ENCODE results near the gene HACE1. TPM values are rescaled to one million over a fixed set of nuclear protein-coding genes. Genes with fewer than 3 reads are reported as not detected.
"Not testable (repeated sequence)": the region's sequence is repeated elsewhere in the genome, so short reads cannot be mapped to it uniquely, and the experiment has no call there.

HACE1 gene
- total RNA-seq, 4 donors from 2014 or later, result 14.7 to 25.5 (median 22.5) TPM

GRCh38 chr6:104843229-104843628 is 16.5 kb downstream of the HACE1 start:
- H3K4me1 ChIP-seq, result no peaks in the 10 kb centered on the region
- TF ChIP-seq POLR2A (IDR thresholded peaks at IDR 0.05) (no peak), POLR2AphosphoS5 (IDR thresholded peaks at IDR 0.05) (no peak), CTCF (IDR thresholded peaks at IDR 0.05) (no peak), EP300 (IDR thresholded peaks at IDR 0.05) (no peak)
- H3K36me3 ChIP-seq, result peaks cover 0 to 77% of the 10 kb centered on the region in 2 donors
- H3K27ac ChIP-seq, result no peak overlapping the region
- no peak for ATAC-seq
- H3K9me3 ChIP-seq, result no peaks in the 10 kb centered on the region
- 88 to 94% methylated on average over 2 of the region's 2 CpGs for WGBS, 2 donors (ENCODE audit: low coverage in 1 of 2)
- H3K4me3 ChIP-seq, result no peak overlapping the region
- H3K27me3 ChIP-seq, result no peaks in the 10 kb centered on the region

GRCh38 chr6:104837158-104837557 is 22.6 kb downstream of the HACE1 start:
- WGBS, 2 donors (ENCODE audit: low coverage in 1 of 2), result 93% methylated on average over 1 of the region's 1 CpG; no CpG with 5 or more reads in 1 of the 2 donors
- no peak for ATAC-seq
- Histone ChIP-seq H3K36me3 (peaks cover 0 to 64% of the 10 kb centered on the region in 2 donors), H3K4me1 (no peaks in the 10 kb centered on the region), H3K27ac (no peak overlapping the region), H3K4me3 (no peak overlapping the region), H3K9me3 (no peaks in the 10 kb centered on the region), H3K27me3 (no peaks in the 10 kb centered on the region)
- TF ChIP-seq CTCF (IDR thresholded peaks at IDR 0.05) (no peak), EP300 (IDR thresholded peaks at IDR 0.05) (no peak), POLR2A (IDR thresholded peaks at IDR 0.05) (no peak), POLR2AphosphoS5 (IDR thresholded peaks at IDR 0.05) (no peak)

GRCh38 chr6:104836479-104837020 is 23.2 kb downstream of the HACE1 start:
- H3K36me3 ChIP-seq, result peaks cover 0 to 66% of the 10 kb centered on the region in 2 donors
- WGBS, 2 donors (ENCODE audit: low coverage in 1 of 2), result 77% methylated on average over 4 of the region's 5 CpGs; no CpG with 5 or more reads in 1 of the 2 donors
- not testable (repeated sequence) for ATAC-seq, H3K4me3 ChIP-seq, H3K27me3 ChIP-seq, H3K9me3 ChIP-seq, H3K27ac ChIP-seq, H3K4me1 ChIP-seq

- Histone ChIP-seq H3K36me3 (peaks cover 0 to 70% of the 10 kb centered on the region in 2 donors), H3K27me3 (no peaks in the 10 kb centered on the region), H3K4me3 (no peak overlapping the region), H3K4me1 (no peaks in the 10 kb centered on the region), H3K27ac (no peak overlapping the region), H3K9me3 (no peaks in the 10 kb centered on the region)
- TF ChIP-seq CTCF (IDR thresholded peaks at IDR 0.05), result no peak
- no peak for TF ChIP-seq EP300 (IDR thresholded peaks at IDR 0.05)
- no peak for TF ChIP-seq POLR2AphosphoS5 (IDR thresholded peaks at IDR 0.05)
- TF ChIP-seq POLR2A (IDR thresholded peaks at IDR 0.05), result no peak
- ATAC-seq, result no peak
Measured at GRCh38 chr6:104835782-104836181, 23.9 kb downstream of the HACE1 start.

- H3K9me3 ChIP-seq, result no peaks in the 10 kb centered on the region
- no peak overlapping the region for H3K4me3 ChIP-seq
- H3K27me3 ChIP-seq, result no peaks in the 10 kb centered on the region
- no peaks in the 10 kb centered on the region for H3K4me1 ChIP-seq
- peaks cover 0 to 51% of the 10 kb centered on the region in 2 donors for H3K36me3 ChIP-seq
- TF ChIP-seq POLR2A (IDR thresholded peaks at IDR 0.05) (no peak), EP300 (IDR thresholded peaks at IDR 0.05) (no peak), POLR2AphosphoS5 (IDR thresholded peaks at IDR 0.05) (no peak), CTCF (IDR thresholded peaks at IDR 0.05) (no peak)
- H3K27ac ChIP-seq, result no peak overlapping the region
- ATAC-seq, result no peak
- WGBS, 2 donors (ENCODE audit: low coverage in 1 of 2), result 86 to 100% methylated on average over 1 of the region's 1 CpG
Measured at GRCh38 chr6:104829183-104829958, 30.3 kb downstream of the HACE1 start.

All from gastroesophageal sphincter (tissue), 4 donors.